Natural killer cell treated with Interleukin-12 subunit alpha and Interleukin-12 subunit beta and Interleukin-15 and Interleukin-18, amount 100 ng/mL, for 72 hours (primary cell): Measurements from ENCODE around the gene EXOC3L4. TPM values are rescaled to one million over a fixed set of nuclear protein-coding genes. Genes with fewer than 3 reads are reported as not detected.
A peak's percentile ranks its signal among the peaks of the same experiment; 100 is the strongest.

Experiments used
- ATAC-seq, 2 donors: fragments of 150-1000 bp; cut with Tn5 transposase in 1 of 2; sonication (Bioruptor Pico), chemical (Tn5 transposase) in 1 of 2; 2 replicates each; pipeline ENCODE4 v1.10.0; 2021
- DNase-seq: peaks from one replicate; pipeline ENCODE4 v3.0.0; 2022; ENCODE audit warnings: low spot score
- H3K27ac Mint-ChIP-seq, 2 donors: 1 replicate in 1 of 2; 2 replicates in 1 of 2; pipeline ENCODE4 v1.8.0; 2022; ENCODE audit warnings: mixed read lengths in 2 of 2, mild to moderate bottlenecking in 1 of 2, moderate library complexity in 1 of 2
- H3K27me3 Mint-ChIP-seq, 2 donors: 1 replicate in 1 of 2; 2 replicates in 1 of 2; pipeline ENCODE4 v1.8.0; 2022; ENCODE audit warnings: mixed read lengths in 2 of 2
- H3K36me3 Mint-ChIP-seq: one replicate; pipeline ENCODE4 v1.8.0; 2022; ENCODE audit warnings: mixed read lengths
- H3K4me1 Mint-ChIP-seq, 2 donors: 1 replicate in 1 of 2; 2 replicates in 1 of 2; pipeline ENCODE4 v1.8.0; 2022; ENCODE audit warnings: low read depth in 2 of 2, mixed read lengths in 2 of 2, mild to moderate bottlenecking in 1 of 2
- H3K4me3 Mint-ChIP-seq: one replicate; pipeline ENCODE4 v1.8.0; 2022; ENCODE audit warnings: mixed read lengths
- H3K9me3 Mint-ChIP-seq: 2 replicates; pipeline ENCODE4 v1.8.0; 2022; ENCODE audit warnings: mixed read lengths
- total RNA-seq, 2 donors: library from RNA; stranded (reverse); gene quantifications; one replicate each; pipeline ENCODE4 v1.2.3, GENCODE V29; 2022

The EXOC3L4 gene
- total RNA-seq, 2 donors from 2014 or later, result not detected

GRCh38 chr14:103121846-103122584 lies 27.5 kb downstream of the EXOC3L4 start:
- no peaks in the 10 kb centered on the region for H3K36me3 Mint-ChIP-seq
- peaks cover 0 to 9% of the 10 kb centered on the region in 2 donors for H3K4me1 Mint-ChIP-seq
- peaks cover 18 to 20% of the 10 kb centered on the region in 2 donors for H3K27me3 Mint-ChIP-seq
- DNase-seq (no peak), ATAC-seq (peak in 1 of 2 donors; percentile 4)
- H3K9me3 Mint-ChIP-seq, result no peaks in the 10 kb centered on the region
- H3K27ac Mint-ChIP-seq, result no peak overlapping the region
- no peak overlapping the region for H3K4me3 Mint-ChIP-seq

- no peaks in the 10 kb centered on the region for H3K9me3 Mint-ChIP-seq
- peaks cover 18 to 20% of the 10 kb centered on the region in 2 donors for H3K27me3 Mint-ChIP-seq
- H3K36me3 Mint-ChIP-seq, result no peaks in the 10 kb centered on the region
- H3K4me3 Mint-ChIP-seq, result no peak overlapping the region
- DNase-seq (no peak), ATAC-seq (no peak)
- peaks cover 0 to 9% of the 10 kb centered on the region in 2 donors for H3K4me1 Mint-ChIP-seq
- no peak overlapping the region for H3K27ac Mint-ChIP-seq
Measured at GRCh38 chr14:103122585-103122946, 28.0 kb downstream of the EXOC3L4 start.

GRCh38 chr14:103122947-103123633 lies 28.6 kb downstream of the EXOC3L4 start, which contains the start of gene TNFAIP2:
Gene TNFAIP2 (plus strand): TSS chr14:103123461. CDS start chr14:103126458, 2,997 bp downstream.
- DNase-seq, result no peak
- peak within 1 kb of the TSS; percentile 18 for H3K4me3 Mint-ChIP-seq
- H3K9me3 Mint-ChIP-seq, result no peaks in the 10 kb centered on the region
- ATAC-seq, result peak; percentile 49 to 74
- no peak within 1 kb of the TSS for H3K27ac Mint-ChIP-seq
- H3K36me3 Mint-ChIP-seq, result no peaks in the 10 kb centered on the region
- peaks cover 0 to 9% of the 10 kb centered on the region in 2 donors for H3K4me1 Mint-ChIP-seq
- H3K27me3 Mint-ChIP-seq, result peaks cover 18 to 20% of the 10 kb centered on the region in 2 donors

- DNase-seq, result no peak
- Mint-ChIP-seq H3K27ac (no peak overlapping the region), H3K9me3 (no peaks in the 10 kb centered on the region), H3K27me3 (peaks cover 18% of the 10 kb centered on the region in 2 donors), H3K4me3 (peak overlapping the region; percentile 18), H3K4me1 (peaks cover 0 to 9% of the 10 kb centered on the region in 2 donors), H3K36me3 (no peaks in the 10 kb centered on the region)
- ATAC-seq, result peak; percentile 14 to 49
Measured at GRCh38 chr14:103123634-103124500, 29.3 kb downstream of the EXOC3L4 start.

GRCh38 chr14:103124501-103125001 lies 30.0 kb downstream of the EXOC3L4 start:
- DNase-seq, result no peak
- peak overlapping the region; percentile 18 for H3K4me3 Mint-ChIP-seq
- H3K9me3 Mint-ChIP-seq, result no peaks in the 10 kb centered on the region
- H3K4me1 Mint-ChIP-seq, result peaks cover 0 to 9% of the 10 kb centered on the region in 2 donors
- H3K36me3 Mint-ChIP-seq, result no peaks in the 10 kb centered on the region
- no peak overlapping the region for H3K27ac Mint-ChIP-seq
- H3K27me3 Mint-ChIP-seq, result peaks cover 18 to 19% of the 10 kb centered on the region in 2 donors
- ATAC-seq, result no peak

- ATAC-seq, result no peak
- Mint-ChIP-seq H3K4me3 (no peak overlapping the region), H3K27me3 (peaks cover 11 to 14% of the 10 kb centered on the region in 2 donors)
Measured at GRCh38 chr14:103125098-103126070, 30.9 kb downstream of the EXOC3L4 start.

GRCh38 chr14:103126088-103126872 lies 31.8 kb downstream of the EXOC3L4 start:
- peaks cover 5 to 10% of the 10 kb centered on the region in 2 donors for H3K27me3 Mint-ChIP-seq

More at GRCh38 chr14:103125098-103126070, 30.9 kb downstream of the EXOC3L4 start:
- H3K27ac Mint-ChIP-seq, result no peak overlapping the region
- H3K4me1 Mint-ChIP-seq, result peaks cover 0 to 9% of the 10 kb centered on the region in 2 donors
- no peak for DNase-seq
- H3K9me3 Mint-ChIP-seq, result no peaks in the 10 kb centered on the region
- no peaks in the 10 kb centered on the region for H3K36me3 Mint-ChIP-seq

GRCh38 chr14:103126873-103127304 lies 32.4 kb downstream of the EXOC3L4 start:
- Mint-ChIP-seq H3K4me3 (no peak overlapping the region), H3K4me1 (peaks cover 0 to 9% of the 10 kb centered on the region in 2 donors), H3K27ac (no peak overlapping the region), H3K36me3 (no peaks in the 10 kb centered on the region), H3K27me3 (peaks cover 5 to 8% of the 10 kb centered on the region in 2 donors), H3K9me3 (no peaks in the 10 kb centered on the region)
- no peak for ATAC-seq
- DNase-seq, result no peak

More at GRCh38 chr14:103126088-103126872, 31.8 kb downstream of the EXOC3L4 start:
- no peak overlapping the region for H3K27ac Mint-ChIP-seq
- H3K9me3 Mint-ChIP-seq, result no peaks in the 10 kb centered on the region
- peaks cover 0 to 9% of the 10 kb centered on the region in 2 donors for H3K4me1 Mint-ChIP-seq
- H3K36me3 Mint-ChIP-seq, result no peaks in the 10 kb centered on the region
- H3K4me3 Mint-ChIP-seq, result no peak overlapping the region
- ATAC-seq, result no peak
- DNase-seq, result no peak

- peaks cover 0 to 6% of the 10 kb centered on the region in 2 donors for H3K4me1 Mint-ChIP-seq
- no peaks in the 10 kb centered on the region for H3K36me3 Mint-ChIP-seq
- no peaks in the 10 kb centered on the region for H3K9me3 Mint-ChIP-seq
- no peak for ATAC-seq
- no peak overlapping the region for H3K4me3 Mint-ChIP-seq
- no peak for DNase-seq
- H3K27me3 Mint-ChIP-seq, result peaks cover 5 to 8% of the 10 kb centered on the region in 2 donors
- H3K27ac Mint-ChIP-seq, result no peak overlapping the region
Measured at GRCh38 chr14:103127356-103127755, 32.8 kb downstream of the EXOC3L4 start.

GRCh38 chr14:103127861-103128598 lies 33.5 kb downstream of the EXOC3L4 start:
- Mint-ChIP-seq H3K4me3 (no peak overlapping the region), H3K27ac (no peak overlapping the region), H3K9me3 (no peaks in the 10 kb centered on the region), H3K4me1 (peaks cover 0 to 6% of the 10 kb centered on the region in 2 donors), H3K36me3 (no peaks in the 10 kb centered on the region), H3K27me3 (peaks cover 5 to 8% of the 10 kb centered on the region in 2 donors)
- no peak for ATAC-seq
- no peak for DNase-seq

GRCh38 chr14:103128631-103129300 lies 34.2 kb downstream of the EXOC3L4 start:
- Mint-ChIP-seq H3K4me3 (no peak overlapping the region), H3K27ac (no peak overlapping the region), H3K4me1 (peaks cover 0 to 6% of the 10 kb centered on the region in 2 donors), H3K9me3 (no peaks in the 10 kb centered on the region), H3K27me3 (peaks cover 5 to 8% of the 10 kb centered on the region in 2 donors), H3K36me3 (no peaks in the 10 kb centered on the region)
- ATAC-seq (no peak), DNase-seq (no peak)
